ENCODE measurements around the gene ZCWPW1.

The ZCWPW1 gene

GRCh38 chr7:100432621-100433275 lies 4.2 kb upstream of the ZCWPW1 start:
- DNase-seq (ENCODE audit: low spot score): no peak
- in situ Hi-C loops (cut with MboI; ENCODE audit: low pct_unique_long_range_greater_than_20kb, low sequenced_read_pairs, unreplicated experiment): no loop called here
- no peak for TF ChIP-seq CTCF (IDR thresholded peaks at IDR 0.05; ENCODE audit: extremely low read depth, insufficient read depth, missing control alignments)

- TF ChIP-seq CTCF (IDR thresholded peaks at IDR 0.05; ENCODE audit: extremely low read depth, insufficient read depth, missing control alignments): no peak
- no peak for DNase-seq (ENCODE audit: low spot score)
- in situ Hi-C loops (cut with MboI; ENCODE audit: low pct_unique_long_range_greater_than_20kb, low sequenced_read_pairs, unreplicated experiment): no loop called here
Measured at GRCh38 chr7:100432053-100432452, 3.5 kb upstream of the ZCWPW1 start.

- in situ Hi-C loops (cut with MboI; ENCODE audit: low pct_unique_long_range_greater_than_20kb, low sequenced_read_pairs, unreplicated experiment): no loop called here
- DNase-seq (ENCODE audit: low spot score): no peak
- no peak for TF ChIP-seq CTCF (IDR thresholded peaks at IDR 0.05; ENCODE audit: extremely low read depth, insufficient read depth, missing control alignments)
Measured at GRCh38 chr7:100431286-100431735, 2.8 kb upstream of the ZCWPW1 start.

GRCh38 chr7:100430493-100431285 lies 2.2 kb upstream of the ZCWPW1 start:
- DNase-seq (ENCODE audit: low spot score): no peak
- in situ Hi-C loops (cut with MboI; ENCODE audit: low pct_unique_long_range_greater_than_20kb, low sequenced_read_pairs, unreplicated experiment): no loop called here
- TF ChIP-seq CTCF (IDR thresholded peaks at IDR 0.05; ENCODE audit: extremely low read depth, insufficient read depth, missing control alignments): no peak

- no peak for TF ChIP-seq CTCF (IDR thresholded peaks at IDR 0.05; ENCODE audit: extremely low read depth, insufficient read depth, missing control alignments)
- in situ Hi-C loops (cut with MboI; ENCODE audit: low pct_unique_long_range_greater_than_20kb, low sequenced_read_pairs, unreplicated experiment): no loop called here
- peak; percentile 97 for DNase-seq (ENCODE audit: low spot score)
Measured at GRCh38 chr7:100429637-100430492, 1.4 kb upstream of the ZCWPW1 start, which contains the start of gene MEPCE. Gene MEPCE, plus strand, starts transcription at chr7:100429831. Its CDS starts 188 bp downstream, at chr7:100430019.

GRCh38 chr7:100428967-100429636 lies 599 bp upstream of the ZCWPW1 start:
- DNase-seq (ENCODE audit: low spot score): peak; percentile 97
- no peak for TF ChIP-seq CTCF (IDR thresholded peaks at IDR 0.05; ENCODE audit: extremely low read depth, insufficient read depth, missing control alignments)
- in situ Hi-C loops (cut with MboI; ENCODE audit: low pct_unique_long_range_greater_than_20kb, low sequenced_read_pairs, unreplicated experiment): no loop called here

Data from GM13977 (cell line).